Measurements from ENCODE around the gene UTP11.

The UTP11 gene

DNA sequence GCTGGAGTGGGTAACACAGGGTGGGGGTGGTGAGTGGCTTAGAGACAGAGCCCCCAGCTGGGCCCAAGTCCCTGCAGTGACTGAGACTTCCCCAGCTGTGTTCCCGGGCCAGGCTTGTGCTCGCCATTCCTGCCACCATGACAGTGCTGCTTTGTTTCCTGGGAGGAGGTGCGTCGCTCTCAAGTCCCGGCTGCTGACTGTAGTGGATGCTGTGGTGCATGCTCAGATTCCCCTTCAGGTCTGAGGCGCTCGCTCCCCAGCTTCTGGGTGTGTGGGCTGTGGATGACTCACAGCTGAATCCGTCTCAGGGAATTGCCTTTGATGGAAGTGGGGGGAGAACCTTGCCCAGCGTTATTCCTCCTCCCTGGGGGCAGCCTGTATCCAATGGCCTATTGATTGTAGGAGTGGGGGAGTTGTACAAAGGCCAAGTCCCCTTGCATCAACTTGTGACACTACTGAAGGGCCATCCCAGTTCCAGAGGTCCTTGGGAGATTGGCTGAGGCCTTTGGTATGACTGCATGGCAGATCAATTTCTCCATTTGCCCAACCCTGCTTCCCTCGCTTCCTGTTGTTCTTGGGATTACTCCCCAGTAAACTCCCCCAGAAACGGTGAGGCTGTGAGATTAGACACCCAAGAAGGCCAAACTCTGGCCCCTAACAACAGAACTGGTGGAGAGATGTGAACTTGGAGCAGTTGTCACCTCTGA is 51.8 kb downstream of the UTP11 start:
- in situ Hi-C loops (cut with MboI; ENCODE audit: low sequenced_read_pairs): no loop called here

DNA sequence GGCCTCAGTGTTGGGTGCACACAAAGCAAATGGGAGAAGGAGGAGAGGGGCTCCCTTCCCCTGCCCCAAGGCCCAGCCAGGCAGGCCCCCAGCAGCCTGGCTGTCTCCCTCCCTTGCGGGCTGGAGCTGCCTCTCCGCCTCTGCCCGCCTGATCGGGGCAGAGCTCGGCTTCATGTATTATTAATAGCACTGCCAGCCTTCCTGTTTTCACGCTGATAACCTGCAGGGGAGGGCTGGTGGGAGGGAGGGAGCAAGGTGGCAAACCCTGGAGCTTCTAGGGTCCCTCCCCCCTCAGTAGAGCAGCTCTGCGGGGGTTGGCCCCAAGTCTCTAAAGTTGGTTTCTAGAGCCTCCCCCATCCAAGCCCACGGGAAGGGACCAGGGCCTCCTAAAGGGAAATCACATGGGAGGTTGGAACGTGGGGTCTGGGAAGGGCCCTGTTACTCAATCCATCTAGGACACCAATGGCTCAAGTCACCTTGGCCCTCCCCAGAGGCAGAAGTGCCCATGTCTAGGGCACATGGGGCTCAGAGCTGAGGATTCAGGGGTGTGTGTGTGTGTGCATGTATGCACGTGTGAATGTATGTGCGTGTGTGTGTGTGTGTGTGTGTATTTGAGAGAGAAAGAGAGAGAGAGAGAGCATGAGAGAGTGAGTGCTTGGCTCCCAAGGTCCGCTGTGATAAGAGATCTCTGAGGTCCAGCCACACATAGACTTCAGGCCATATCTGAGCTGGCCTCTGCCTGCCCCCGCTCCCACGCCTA is 55.9 kb downstream of the UTP11 start:
- in situ Hi-C loops (cut with MboI; ENCODE audit: low sequenced_read_pairs): no loop called here

DNA sequence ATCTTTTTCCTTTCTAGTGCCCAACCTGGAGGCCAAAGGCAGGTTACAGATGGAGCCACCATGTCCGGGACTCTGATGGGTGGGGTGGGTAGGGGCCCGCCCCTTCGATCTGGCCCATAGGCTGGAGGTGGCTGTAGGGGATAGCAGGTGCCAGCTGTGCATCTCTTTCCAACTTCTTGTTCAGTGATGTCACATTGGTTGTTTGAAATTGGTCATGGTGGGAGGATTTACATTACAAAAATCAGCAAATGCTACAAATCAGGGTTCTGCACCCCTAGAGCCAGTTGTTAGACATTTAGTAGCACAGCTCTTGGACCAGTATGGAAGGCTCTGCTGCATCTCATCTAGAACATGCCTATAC is 56.4 kb downstream of the UTP11 start:
- in situ Hi-C loops (cut with MboI; ENCODE audit: low sequenced_read_pairs): no loop called here

DNA sequence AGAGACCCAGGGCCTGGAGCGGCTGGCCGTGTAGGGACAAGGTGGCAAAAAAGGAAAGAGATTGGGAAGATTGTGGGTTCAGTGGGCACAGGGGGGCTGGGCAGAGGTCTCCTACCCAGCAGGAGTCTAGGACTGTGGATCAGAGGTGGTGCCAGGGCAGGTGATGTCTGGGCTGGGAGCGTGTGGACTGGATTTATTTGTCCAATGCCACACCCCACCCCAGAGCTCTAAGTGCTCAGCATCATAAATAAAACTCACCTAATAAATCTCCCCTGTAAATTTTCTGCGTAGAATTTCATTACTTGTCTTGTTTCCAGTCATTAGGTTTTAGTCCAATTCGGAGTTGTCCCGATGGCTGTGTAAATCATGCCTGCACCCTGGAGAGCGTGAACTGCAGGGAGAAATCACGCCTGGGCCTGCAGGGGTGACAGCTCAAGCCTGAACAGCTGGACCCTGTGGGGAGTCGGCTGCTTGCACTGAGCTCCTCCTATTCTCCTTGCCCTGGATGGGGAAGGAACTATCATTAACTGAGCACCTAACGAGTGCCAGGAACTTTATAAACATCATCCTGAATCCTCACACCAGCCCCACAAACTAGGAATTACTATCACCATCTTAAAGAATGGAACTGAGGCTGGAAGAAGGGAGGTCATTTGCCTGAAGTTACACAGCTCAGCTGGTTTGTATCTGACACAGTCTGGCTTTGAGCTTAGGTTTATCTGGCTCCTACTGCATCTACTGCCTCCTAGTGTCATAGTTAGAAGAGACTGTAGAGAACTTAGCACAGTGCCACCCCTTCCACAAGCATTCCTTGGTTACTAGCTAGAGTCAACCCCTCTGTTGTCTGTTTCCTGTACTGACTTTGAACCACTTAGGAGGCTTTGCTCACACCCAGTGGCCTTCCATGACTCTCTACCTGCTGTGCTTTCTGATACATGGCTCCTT is 59.0 kb downstream of the UTP11 start:
- in situ Hi-C loops (cut with MboI; ENCODE audit: low sequenced_read_pairs): no loop called here

DNA sequence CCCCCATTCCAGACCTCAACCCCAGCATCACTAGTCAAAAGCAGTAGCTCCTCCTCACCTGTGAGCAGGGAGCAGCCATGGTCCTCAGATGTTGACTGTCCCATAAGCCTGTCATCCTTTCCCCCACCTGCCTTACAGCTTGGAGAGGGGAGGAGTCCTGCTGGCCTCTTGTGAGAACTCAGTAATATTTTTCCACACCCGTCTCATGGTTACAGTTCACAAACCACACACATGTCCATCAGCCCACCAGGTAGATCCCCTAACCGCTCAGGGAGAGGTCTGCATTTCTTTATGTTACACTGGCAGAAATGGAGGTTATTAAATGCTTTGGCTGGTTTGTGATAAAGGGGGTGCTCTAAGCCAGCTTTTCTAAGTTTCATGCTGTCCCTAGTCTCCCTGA is 60.3 kb downstream of the UTP11 start:
- in situ Hi-C loops (cut with MboI; ENCODE audit: low sequenced_read_pairs): no loop called here

DNA sequence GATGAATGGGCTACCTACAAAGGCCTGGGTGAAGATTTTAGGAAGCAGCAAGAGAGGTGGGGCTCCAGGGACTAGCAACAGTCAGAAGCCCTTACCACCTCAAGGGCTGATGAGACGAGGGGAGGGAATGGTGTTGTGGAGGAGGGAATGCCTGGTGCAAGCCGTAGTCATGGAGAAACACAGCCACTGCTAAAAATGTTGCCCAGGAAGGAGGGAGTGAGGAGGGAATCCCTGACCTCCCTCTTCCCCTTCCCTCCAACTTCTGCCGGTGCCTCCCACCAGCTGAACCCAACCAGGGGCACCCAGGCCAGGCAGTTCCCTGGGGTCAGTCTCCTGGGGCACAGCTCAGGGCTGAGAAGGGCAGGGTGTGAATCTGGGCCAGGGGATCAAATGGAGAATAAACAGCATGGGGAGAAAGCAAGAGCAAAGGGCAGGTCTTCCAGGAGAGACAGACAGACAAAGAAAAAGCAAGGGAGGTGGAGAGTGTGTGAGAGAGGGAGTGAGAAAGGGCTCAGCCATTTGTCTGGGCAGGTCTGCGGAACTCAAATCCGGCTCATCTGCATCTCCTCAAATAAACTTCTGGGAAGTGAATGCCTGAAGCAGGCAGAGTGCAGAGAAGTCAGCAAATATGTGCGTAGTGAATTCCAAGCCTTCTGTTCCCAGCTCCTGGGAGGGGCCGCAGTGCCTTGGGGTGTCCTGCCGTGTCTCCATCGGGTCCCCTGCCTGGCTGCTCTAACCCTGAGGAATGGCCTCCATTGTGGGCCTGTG is 61.2 kb downstream of the UTP11 start:
- in situ Hi-C loops (cut with MboI; ENCODE audit: low sequenced_read_pairs): no loop called here

DNA sequence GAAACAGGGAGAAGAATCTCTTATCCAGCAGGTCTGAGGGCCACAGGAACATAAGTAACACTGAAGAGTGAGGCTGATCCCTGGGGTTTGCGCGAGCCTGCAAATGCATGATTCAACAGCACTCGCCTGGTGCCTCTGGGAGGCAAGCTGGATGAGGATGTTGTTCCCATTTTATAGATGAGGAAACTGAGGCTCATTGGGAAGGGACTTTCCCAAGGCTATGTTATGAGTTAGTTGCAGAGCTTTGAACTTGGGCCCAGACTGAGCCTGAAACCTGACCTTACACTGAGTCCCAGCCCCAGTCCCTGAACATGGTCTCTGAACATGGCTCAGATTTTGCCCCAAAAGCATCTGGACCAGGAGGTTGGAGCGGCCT is 61.8 kb downstream of the UTP11 start:
- in situ Hi-C loops (cut with MboI; ENCODE audit: low sequenced_read_pairs): no loop called here
